Epithelial cell of esophagus (primary cell): ENCODE results near the gene RIPPLY3.

ENCODE experiments used
- DNase-seq: peaks from one replicate; pipeline ENCODE4 v3.0.0; 2010; ENCODE audit warnings: low read depth
- H3K4me3 ChIP-seq: 2 replicates; pipeline ENCODE4 v1.5.1; 2011; ENCODE audit warnings: mild to moderate bottlenecking, low read length, control low read depth
- CTCF ChIP-seq: IDR thresholded peaks from 2 replicates; pipeline ENCODE4 v1.5.1; 2011; ENCODE audit warnings: low read depth, mild to moderate bottlenecking, low read length, control low read depth, inconsistent platforms; ENCODE audit not compliant: insufficient read depth; ENCODE audit errors: missing control alignments

The RIPPLY3 gene

DNA sequence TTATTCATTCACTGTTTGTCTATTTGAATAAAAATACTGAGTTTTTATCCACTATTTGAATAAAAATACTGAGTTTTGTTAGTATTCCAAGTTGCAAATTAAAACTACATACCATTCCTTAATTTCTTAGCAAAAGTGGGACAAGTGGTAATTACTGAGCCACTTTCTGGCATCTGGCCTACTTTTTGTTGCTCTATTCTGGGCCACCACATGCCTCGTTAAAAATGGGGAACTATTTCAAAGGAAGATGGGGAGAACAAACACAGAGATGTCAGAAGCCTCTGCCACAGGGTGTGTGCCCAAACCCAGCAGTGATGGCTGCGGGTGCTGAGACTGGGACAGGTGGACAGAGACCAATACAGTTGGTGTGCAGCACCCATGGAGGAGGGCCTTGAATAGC is 51.8 kb downstream of the RIPPLY3 start:
- no peak for TF ChIP-seq CTCF
- H3K4me3 ChIP-seq = no peak overlapping the region
- DNase-seq = no peak

GRCh38 chr21:37059181-37059580 is 52.7 kb downstream of the RIPPLY3 start:
- no peak overlapping the region for H3K4me3 ChIP-seq
- TF ChIP-seq CTCF = no peak
- no peak for DNase-seq

GRCh38 chr21:37060296-37060695 is 53.8 kb downstream of the RIPPLY3 start:
- peak; percentile 39 for TF ChIP-seq CTCF
- H3K4me3 ChIP-seq = no peak overlapping the region
- peak; percentile 93 for DNase-seq

GRCh38 chr21:37061926-37062592 is 55.6 kb downstream of the RIPPLY3 start:
- TF ChIP-seq CTCF = no peak
- no peak for DNase-seq

GRCh38 chr21:37062593-37062935 is 56.1 kb downstream of the RIPPLY3 start:
- TF ChIP-seq CTCF = no peak
- no peak for DNase-seq

More at GRCh38 chr21:37061926-37062592, 55.6 kb downstream of the RIPPLY3 start:
- no peak overlapping the region for H3K4me3 ChIP-seq

DNA sequence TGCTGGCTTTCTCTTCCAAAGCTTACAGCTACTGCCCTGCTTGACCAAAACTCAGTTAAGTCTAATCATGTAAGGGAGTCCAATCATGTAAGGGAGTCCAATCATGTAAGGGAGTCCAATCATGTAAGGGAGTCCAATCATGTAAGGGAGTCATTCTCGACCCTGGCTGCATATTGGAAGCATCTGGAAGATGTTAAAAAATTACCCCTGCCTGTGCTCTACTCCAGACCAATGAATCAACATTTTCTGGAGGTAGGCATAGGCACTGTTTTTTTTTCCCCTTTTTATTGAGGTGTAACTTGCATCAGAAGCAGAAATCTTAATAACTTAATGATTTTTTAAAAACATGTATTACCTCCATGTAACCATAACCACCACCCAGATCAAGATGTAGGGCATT is 56.9 kb downstream of the RIPPLY3 start:
- no peak for TF ChIP-seq CTCF
- H3K4me3 ChIP-seq = no peak overlapping the region
- DNase-seq = no peak

More at GRCh38 chr21:37062593-37062935, 56.1 kb downstream of the RIPPLY3 start:
- no peak overlapping the region for H3K4me3 ChIP-seq

DNA sequence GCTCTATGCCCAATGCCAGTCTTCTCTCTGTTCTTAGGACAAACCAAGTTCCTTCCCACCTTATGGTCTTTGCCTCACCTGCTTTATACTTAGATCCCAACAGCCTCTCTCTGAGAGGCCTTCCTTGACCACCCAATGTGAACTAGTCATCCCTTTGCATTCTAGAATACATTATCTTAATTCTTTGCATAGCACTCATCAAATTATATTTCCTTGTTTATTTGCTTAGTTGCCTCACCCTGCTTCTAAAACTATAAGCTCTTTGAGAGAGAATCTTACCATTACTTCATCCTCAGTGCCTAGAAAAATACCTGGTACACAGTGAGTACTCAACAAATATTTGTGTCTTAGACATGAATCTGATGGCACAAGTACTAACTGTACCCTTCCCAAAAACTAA is 58.3 kb downstream of the RIPPLY3 start:
- no peak for DNase-seq
- H3K4me3 ChIP-seq = no peak overlapping the region
- TF ChIP-seq CTCF = no peak
